ENCODE data around the gene FSTL1.

Gene FSTL1

GRCh38 chr3:120450600-120451271 is at the start of gene FSTL1:
FSTL1 (minus strand) TSS chr3:120450992; CDS start chr3:120450746, 246 bp downstream.
- no peak for DNase-seq

DNA sequence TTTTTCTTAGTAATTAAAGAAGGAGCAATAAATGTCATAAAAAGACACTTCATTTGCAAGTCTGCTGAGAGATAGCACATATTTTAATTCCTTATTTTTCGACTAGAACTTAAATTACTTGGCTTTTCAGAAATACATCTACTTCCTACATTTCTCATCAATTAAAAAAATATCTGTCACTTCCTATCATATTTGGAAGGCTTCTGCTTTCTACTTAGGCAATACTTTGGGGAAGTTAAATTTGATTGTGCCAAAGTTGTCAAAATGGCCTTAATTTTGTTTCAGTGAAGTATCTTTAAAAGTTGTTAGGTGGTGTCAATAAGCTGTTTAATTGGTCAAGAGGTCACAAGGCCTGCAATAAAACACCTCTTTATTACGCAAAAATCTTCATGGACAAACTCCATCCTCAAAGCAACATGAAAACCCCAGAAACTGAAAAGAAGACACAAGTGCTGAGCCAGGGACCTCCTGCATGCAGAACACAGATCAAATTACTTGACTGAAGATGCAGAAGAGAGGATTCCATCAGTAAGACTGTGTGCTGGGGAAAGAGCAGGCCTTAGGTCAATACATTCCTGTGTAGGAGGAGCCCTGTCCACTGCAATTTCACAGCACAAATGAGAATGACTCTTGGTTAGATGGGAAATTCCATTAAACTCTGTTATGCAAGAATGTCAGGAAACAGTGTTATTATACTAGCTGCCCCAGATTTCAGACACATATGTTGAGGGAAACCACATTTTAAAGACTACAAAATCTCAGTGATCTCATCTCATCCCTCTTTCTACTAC is 48.0 kb upstream of the FSTL1 start:
- no peak for DNase-seq

DNA sequence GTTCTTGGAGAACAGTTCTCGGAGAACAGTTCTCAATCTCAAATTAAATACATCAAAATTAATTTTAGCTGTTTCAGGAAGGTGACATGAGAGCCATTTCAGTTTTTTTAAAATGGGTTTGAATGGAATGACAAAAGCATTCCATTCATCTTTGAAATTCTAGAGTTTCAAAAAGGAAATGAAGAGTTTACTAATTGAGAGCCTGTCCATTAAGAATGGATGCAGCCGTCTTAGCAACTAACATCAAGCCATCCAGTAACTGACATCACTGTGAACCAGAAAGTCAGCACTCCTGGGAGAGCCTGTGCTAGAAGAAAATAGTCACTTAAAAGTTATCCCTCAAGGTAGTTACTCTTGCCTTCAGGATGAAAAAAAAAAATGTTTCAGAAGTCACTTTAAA is 47.0 kb upstream of the FSTL1 start:
- DNase-seq: no peak

- no peak for DNase-seq
These were observed 46.5 kb upstream of the FSTL1 start for GRCh38 chr3:120497336-120497735.

- DNase-seq: no peak
These were observed 45.6 kb upstream of the FSTL1 start for GRCh38 chr3:120496278-120497002.

DNA sequence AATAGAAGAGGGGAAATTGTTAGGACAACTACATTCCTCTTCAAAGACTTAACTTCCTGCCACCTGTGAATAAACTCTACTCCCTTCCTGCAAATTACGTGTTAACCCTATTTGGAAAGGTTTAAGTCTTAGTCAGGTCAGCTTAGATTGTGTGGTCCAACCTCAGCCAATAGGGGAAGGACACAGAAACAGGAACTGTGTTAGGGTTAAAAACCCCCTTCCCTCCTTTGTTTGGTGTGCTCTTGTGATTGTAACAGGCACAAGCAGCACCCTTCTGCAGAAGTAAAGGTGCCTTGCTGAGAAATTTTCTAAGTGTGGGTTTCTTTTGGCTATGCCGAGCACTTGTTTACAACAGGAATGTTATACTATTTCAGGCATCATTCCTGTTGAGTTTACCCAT is 45.0 kb upstream of the FSTL1 start:
- no peak for DNase-seq

DNA sequence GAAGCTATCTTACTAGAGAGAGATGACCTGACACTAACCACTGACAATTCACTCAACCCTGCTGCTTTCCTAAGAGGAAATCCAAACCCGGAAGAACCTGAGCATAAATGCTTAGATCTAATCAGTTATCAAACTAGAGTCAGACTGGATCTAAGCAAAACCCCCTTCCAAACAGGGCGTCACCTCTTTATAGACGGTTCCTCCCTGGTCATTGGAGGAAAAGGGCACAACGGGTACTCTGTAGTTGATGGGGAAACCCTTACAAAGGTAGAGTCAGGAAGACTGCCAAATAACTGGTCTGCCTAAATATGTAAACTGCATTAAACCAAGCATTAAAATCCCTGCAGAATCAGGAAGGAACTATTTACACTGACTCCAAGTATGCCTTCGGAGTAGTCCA is 41.3 kb upstream of the FSTL1 start:
- DNase-seq: no peak

- DNase-seq: no peak
These were observed 38.6 kb upstream of the FSTL1 start for GRCh38 chr3:120489421-120489820.

GRCh38 chr3:120488296-120488695 is 37.5 kb upstream of the FSTL1 start:
- DNase-seq: no peak

GRCh38 chr3:120487191-120487650 is 36.4 kb upstream of the FSTL1 start:
- no peak for DNase-seq

GRCh38 chr3:120481081-120481480 is 30.3 kb upstream of the FSTL1 start:
- no peak for DNase-seq

DNA sequence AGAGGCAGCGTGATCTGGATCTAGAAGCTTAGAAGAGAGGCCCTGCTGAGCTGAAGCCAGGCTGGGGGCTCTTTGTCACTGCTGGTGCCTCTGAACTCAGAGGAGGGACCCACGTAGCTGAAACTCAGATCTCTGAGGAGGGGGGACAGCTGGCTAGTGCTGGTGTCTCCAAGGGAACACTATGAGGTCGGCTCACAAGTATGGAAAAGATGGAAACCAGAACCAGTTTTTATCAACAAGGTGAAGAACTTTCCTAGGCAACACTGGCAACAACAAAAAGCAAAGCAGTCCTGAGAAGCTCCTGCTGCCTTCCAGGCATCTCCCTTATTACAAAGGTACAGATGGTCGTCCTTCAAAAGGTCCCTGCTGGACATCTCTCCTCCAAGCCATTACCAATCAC is 27.0 kb upstream of the FSTL1 start:
- DNase-seq: no peak

GRCh38 chr3:120475722-120476377 is 25.1 kb upstream of the FSTL1 start:
- no peak for DNase-seq

DNA sequence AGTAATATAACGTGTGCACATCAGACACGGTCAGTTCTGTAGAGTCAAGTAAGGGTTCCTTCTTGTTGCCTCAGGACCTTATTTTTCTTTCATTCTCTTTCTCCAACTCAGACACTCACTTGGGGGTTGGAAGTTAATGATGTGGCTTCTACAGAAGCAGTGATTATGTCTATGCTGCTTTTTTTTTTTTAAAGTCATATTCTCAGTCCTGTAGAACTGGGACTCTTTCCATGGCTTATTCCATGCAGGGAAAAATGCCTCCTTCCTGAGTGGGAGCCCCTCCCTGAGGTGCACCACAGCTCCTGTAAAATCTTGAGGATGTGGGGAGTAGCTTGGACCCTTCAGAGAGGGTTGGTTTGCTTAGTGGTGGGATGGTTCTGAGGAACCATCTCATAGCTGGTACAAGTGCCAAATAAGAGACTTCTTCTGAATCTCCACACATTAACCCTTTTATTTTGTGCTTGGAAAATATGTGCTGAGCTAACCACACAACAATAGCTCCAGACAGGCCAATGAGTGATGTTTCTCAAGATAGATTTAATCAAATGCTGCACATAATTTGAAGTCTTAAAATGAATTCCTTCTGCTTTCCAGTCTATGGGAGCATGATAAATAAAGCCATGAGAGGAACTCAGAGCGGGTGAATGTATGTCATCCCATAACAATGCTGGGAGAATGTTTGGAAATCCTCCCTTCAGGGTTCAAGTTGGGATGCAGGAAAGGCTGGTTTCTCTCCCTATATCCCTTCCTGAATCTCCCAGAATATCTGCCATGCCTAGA is 23.3 kb upstream of the FSTL1 start:
- DNase-seq: no peak

DNA sequence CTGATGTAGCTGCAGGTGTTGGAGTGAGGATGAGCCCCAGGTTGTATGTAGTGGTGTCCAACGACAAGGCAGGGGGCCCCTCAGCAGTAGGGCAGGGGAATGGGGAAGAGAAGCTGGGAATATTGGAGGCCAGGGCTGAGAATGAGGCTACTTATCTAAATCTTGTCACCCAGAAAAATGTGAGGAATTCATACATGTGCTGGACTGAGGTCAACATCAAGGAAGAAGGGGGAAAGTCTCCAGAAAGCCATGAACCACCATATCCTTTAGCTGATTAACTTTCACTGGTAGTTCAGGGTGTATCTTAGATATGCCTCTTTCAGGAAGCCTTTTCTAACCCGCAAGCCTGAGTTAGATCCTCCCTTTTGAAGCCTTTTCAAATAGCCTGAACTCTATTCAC is 22.6 kb upstream of the FSTL1 start:
- DNase-seq: no peak

GRCh38 chr3:120472121-120472844 is 21.5 kb upstream of the FSTL1 start:
- no peak for DNase-seq

GRCh38 chr3:120471643-120472042 is 20.9 kb upstream of the FSTL1 start:
- no peak for DNase-seq

DNA sequence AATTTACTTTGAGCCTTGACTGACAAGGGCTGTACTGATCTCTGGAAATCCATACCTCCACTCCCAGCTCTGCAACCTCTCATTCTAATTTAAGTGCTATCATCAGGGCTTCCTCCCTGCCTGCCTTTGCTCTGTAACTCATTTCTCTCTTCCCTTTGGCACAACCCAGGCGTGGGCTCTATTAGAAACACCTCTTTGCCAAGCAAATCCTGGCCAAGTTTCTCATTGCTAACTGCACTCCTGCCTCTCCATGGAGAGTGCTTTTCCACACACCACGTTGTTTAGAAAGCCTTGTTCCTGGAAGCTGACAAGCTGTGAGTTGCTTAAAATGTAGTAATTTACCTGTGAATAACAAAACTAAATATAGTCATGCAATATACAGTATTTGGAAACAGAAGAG is 20.1 kb upstream of the FSTL1 start:
- DNase-seq: no peak

- DNase-seq: no peak
These were observed 19.1 kb upstream of the FSTL1 start for GRCh38 chr3:120469882-120470301.

DNA sequence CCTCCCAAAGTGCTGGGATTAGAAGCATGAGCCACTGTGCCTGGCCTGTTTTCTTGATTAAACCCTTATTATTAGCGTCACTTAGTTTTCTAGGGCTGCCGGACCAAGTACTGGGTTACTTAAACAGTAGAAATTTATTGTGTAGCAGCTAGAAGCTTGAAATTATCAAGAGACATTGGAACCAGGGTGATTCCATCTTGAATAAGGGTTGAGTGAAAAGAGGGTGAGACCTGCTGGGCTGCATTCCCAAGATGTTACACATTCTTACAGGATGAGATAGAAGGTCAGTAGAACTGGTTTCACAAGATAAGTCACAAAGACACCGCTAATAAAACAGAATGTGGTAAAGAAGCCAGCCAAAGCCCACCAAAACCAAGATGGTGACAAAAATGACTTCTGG is 18.6 kb upstream of the FSTL1 start:
- no peak for DNase-seq

GRCh38 chr3:120468635-120469295 is 18.0 kb upstream of the FSTL1 start:
- DNase-seq: no peak
